ENCODE data around the gene VKORC1L1.

GRCh38 chr7:65972976-65973375 lies 100.1 kb downstream of the VKORC1L1 start:
- TF ChIP-seq, protein P1, sequence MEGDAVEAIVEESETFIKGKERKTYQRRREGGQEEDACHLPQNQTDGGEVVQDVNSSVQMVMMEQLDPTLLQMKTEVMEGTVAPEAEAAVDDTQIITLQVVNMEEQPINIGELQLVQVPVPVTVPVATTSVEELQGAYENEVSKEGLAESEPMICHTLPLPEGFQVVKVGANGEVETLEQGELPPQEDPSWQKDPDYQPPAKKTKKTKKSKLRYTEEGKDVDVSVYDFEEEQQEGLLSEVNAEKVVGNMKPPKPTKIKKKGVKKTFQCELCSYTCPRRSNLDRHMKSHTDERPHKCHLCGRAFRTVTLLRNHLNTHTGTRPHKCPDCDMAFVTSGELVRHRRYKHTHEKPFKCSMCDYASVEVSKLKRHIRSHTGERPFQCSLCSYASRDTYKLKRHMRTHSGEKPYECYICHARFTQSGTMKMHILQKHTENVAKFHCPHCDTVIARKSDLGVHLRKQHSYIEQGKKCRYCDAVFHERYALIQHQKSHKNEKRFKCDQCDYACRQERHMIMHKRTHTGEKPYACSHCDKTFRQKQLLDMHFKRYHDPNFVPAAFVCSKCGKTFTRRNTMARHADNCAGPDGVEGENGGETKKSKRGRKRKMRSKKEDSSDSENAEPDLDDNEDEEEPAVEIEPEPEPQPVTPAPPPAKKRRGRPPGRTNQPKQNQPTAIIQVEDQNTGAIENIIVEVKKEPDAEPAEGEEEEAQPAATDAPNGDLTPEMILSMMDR (IDR thresholded peaks at IDR 0.05; ENCODE audit: low read depth, low read length) = no peak
- TF ChIP-seq POLR2A (IDR thresholded peaks at IDR 0.05; ENCODE audit: extremely low read depth, insufficient read length) = no peak

Measured in NB4 (cell line).